HepG2 (cell line): Measurements from ENCODE around the gene TBX15. TPM values are rescaled to one million over a fixed set of nuclear protein-coding genes. Genes with fewer than 3 reads are reported as not detected.

Experiments
- ATAC-seq: fragments of 200-7000 bp; cut with Tn5 transposase; 3 replicates; pipeline ENCODE4 v1.9.1; 2020; ENCODE audit warnings: mild to moderate bottlenecking, moderate library complexity
- BruUV-seq: library from RNA; stranded (reverse); fragments of 400-500 nt; replicated peaks from 2 replicates; lab custom pipeline; 2021; lab: Mats Ljungman, UMichigan
- CTCF ChIA-PET: fragments of 300-600 bp; formaldehyde crosslinking; extraction: SDS; loops from one replicate; lab custom pipeline; 2021; ENCODE audit warnings: low total read pairs, inconsistent platforms, low intra/inter-chr PET ratio; lab: Yijun Ruan, JAX
- POLR2A ChIA-PET: fragments of 350-600 bp; sonication (Branson Sonifier 250); formaldehyde crosslinking; loops from one replicate; lab custom pipeline; 2020; ENCODE audit warnings: antibody characterized with exemption, inconsistent platforms; lab: Yijun Ruan, JAX
- DNase-seq: peaks from one replicate; pipeline ENCODE4 v3.0.0-alpha.2; 2015; ENCODE audit warnings: low spot score
- FAIRE-seq: peaks from 3 replicates; lab custom pipeline; 2011; peaks lifted over from hg19 to GRCh38; lab: Jason Lieb, UNC
- H2AFZ ChIP-seq: one replicate; pipeline ENCODE4 v1.6.1; 2011; ENCODE audit warnings: low read length, inconsistent platforms
- H3K27ac ChIP-seq: fragments of 300-600 bp; 3 replicates; pipeline ENCODE4 v1.8.0; 2011; ENCODE audit warnings: mixed run types, mild to moderate bottlenecking, mixed read lengths, low read length, inconsistent platforms; ENCODE audit not compliant: insufficient read depth; ENCODE audit errors: extremely low read length
- H3K27me3 ChIP-seq, 2 experiments: fragments of 200-600 bp in 1 of 2; 2 replicates in 1 of 2; 3 replicates in 1 of 2; pipeline versions ENCODE4 v1.6.0 to v1.8.0; 2011; ENCODE audit warnings: low read length in 2 of 2, mild to moderate bottlenecking in 2 of 2, moderate library complexity in 2 of 2, inconsistent platforms in 1 of 2; ENCODE audit not compliant: insufficient read depth in 2 of 2, control insufficient read depth in 1 of 2
- H3K36me3 ChIP-seq, 2 experiments: fragments of 200-600 bp in 1 of 2; replicated peaks in 1 of 2; 2 replicates in 1 of 2; 3 replicates in 1 of 2; pipeline versions ENCODE4 v1.5.1 to v1.8.0; 2011; ENCODE audit warnings: low read length in 2 of 2, inconsistent platforms in 1 of 2; ENCODE audit not compliant: insufficient read depth in 2 of 2, control insufficient read depth in 1 of 2
- H3K4me1 ChIP-seq: 2 replicates; pipeline ENCODE4 v1.5.1; 2012; ENCODE audit warnings: low read length, inconsistent platforms; ENCODE audit not compliant: insufficient read depth
- H3K4me2 ChIP-seq: 2 replicates; pipeline ENCODE4 v1.6.0; 2011; ENCODE audit warnings: low read depth, low read length, inconsistent platforms
- H3K4me3 ChIP-seq, 3 experiments: fragments of 200-600 bp in 1 of 3; sonication (generic), shearing (Covaris generic) in 1 of 3; replicated peaks in 1 of 3; 2 replicates each; pipeline ENCODE4 v1.5.1; 2011 to 2016; ENCODE audit warnings: low read length in 3 of 3, inconsistent platforms in 2 of 3, low read depth in 2 of 3, mild to moderate bottlenecking in 2 of 3, control low read depth in 1 of 3, mixed read lengths in 1 of 3; ENCODE audit not compliant: insufficient read depth in 1 of 3
- H3K79me2 ChIP-seq: one replicate; pipeline ENCODE4 v1.6.1; 2011; ENCODE audit warnings: low read length, inconsistent platforms; ENCODE audit not compliant: insufficient read depth
- H3K9ac ChIP-seq: 2 replicates; pipeline ENCODE4 v1.6.0; 2011; ENCODE audit warnings: mild to moderate bottlenecking, low read depth, low read length, inconsistent platforms; ENCODE audit not compliant: insufficient read depth
- H3K9me3 ChIP-seq: 2 replicates; pipeline ENCODE4 v1.5.1; 2012; ENCODE audit warnings: mild to moderate bottlenecking, low read length
- H4K20me1 ChIP-seq: 2 replicates; pipeline ENCODE4 v1.6.0; 2011; ENCODE audit warnings: inconsistent platforms, mild to moderate bottlenecking, low read length, moderate library complexity; ENCODE audit not compliant: insufficient read depth
- CEBPB ChIP-seq: IDR thresholded peaks from 2 replicates; pipeline ENCODE4 v1.6.1; 2011; ENCODE audit warnings: low read depth, low read length, improper control_type of control experiment, borderline replicate concordance
- CEBPG ChIP-seq: IDR thresholded peaks from 2 replicates; pipeline ENCODE4 v1.6.1; 2016
- ELF3 ChIP-seq: IDR thresholded peaks from 2 replicates; pipeline ENCODE4 v1.6.1; 2016; ENCODE audit warnings: missing genetic modification reagents, missing compliant biosample characterization
- NFE2L2 ChIP-seq: fragments of 150-350 bp; IDR thresholded peaks from 2 replicates; pipeline ENCODE4 v1.6.1; 2014; ENCODE audit warnings: low read length
- UBTF ChIP-seq: sonication (generic); formaldehyde crosslinking; IDR thresholded peaks from 2 replicates; pipeline ENCODE4 v1.4.0; 2020; ENCODE audit warnings: mild to moderate bottlenecking, missing genetic modification reagents
- ZNF382 ChIP-seq: sonication (generic); formaldehyde crosslinking; IDR thresholded peaks from 2 replicates; pipeline ENCODE4 v1.5.0; 2020; ENCODE audit warnings: missing genetic modification reagents, mild to moderate bottlenecking, borderline replicate concordance
- WGBS: methylation state at CpG from one replicate; pipeline ENCODE4 v1.1.6; 2017; ENCODE audit warnings: low lambda C conversion rate; 5-methylcytosine and 5-hydroxymethylcytosine counted together
- in situ Hi-C: cut with HindIII; loops from 2 replicates; pipeline ENCODE4 v1.10.0; 2017; ENCODE audit warnings: low pct_unique_long_range_greater_than_20kb; ENCODE audit not compliant: extremely low pct_ligation_motif_present
- intact Hi-C: fragments of 100-400 bp; cut with micrococcal nuclease; formaldehyde crosslinking; loops from one replicate; pipeline ENCODE4 v1.10.0; 2022; ENCODE audit not compliant: unreplicated experiment
- polyA plus RNA-seq, 8 experiments: library from polyadenylated mRNA; depleted of rRNA in 3 of 8; stranded (reverse) in 7 of 8; unstranded in 1 of 8; fragments of >200 nt; fragmentation: Illumina TruSeq in 4 of 8; extraction: Trizol in 4 of 8; gene quantifications; 2 replicates each; pipeline versions ENCODE4 v1.2.1 to v1.2.3, GENCODE V29; 2011 to 2016; ENCODE audit warnings: low read depth in 4 of 8, missing spikeins in 1 of 8, mixed read lengths in 1 of 8; ENCODE audit not compliant: insufficient read depth in 1 of 8
- total RNA-seq, 5 experiments: library from RNA; depleted of rRNA; stranded (reverse); fragments of >200 nt; fragmentation: Illumina TruSeq; extraction: Trizol; gene quantifications; 2 replicates each; pipeline ENCODE4 v1.2.3, GENCODE V29; 2016; ENCODE audit warnings: low read depth in 1 of 5

TBX15 gene
- total and polyA plus RNA-seq, 2 of the 13 experiments (the other 11 are each of a cell fraction or from before 2014, with no cell fraction given) = 0.42 to 1.9 TPM

- WGBS = 85% methylated on average over 5 of the region's 5 CpGs
- H3K27ac ChIP-seq = no peak overlapping the region
- H3K4me1 ChIP-seq = peaks cover 36% of the 10 kb centered on the region
- peak; percentile 39; the same call in 1 of the 2 replicates for TF ChIP-seq NFE2L2
- no peak for TF ChIP-seq ELF3
- ATAC-seq (no peak), FAIRE-seq (no peak), DNase-seq (no peak)
- no peaks in the 10 kb centered on the region for H3K27me3 ChIP-seq
- H4K20me1 ChIP-seq = no peaks in the 10 kb centered on the region
- H3K79me2 ChIP-seq = no peaks in the 10 kb centered on the region
- no peaks in the 10 kb centered on the region for H3K9me3 ChIP-seq
- H3K9ac ChIP-seq = no peak overlapping the region
- no peak overlapping the region for H3K4me3 ChIP-seq
- H3K36me3 ChIP-seq = no peaks in the 10 kb centered on the region
- CTCF ChIA-PET = no interaction called here
- no peak overlapping the region for H3K4me2 ChIP-seq
- no TSS peak for BruUV-seq
- in situ Hi-C loops (no loop called here), intact Hi-C loops (no loop called here)
- POLR2A ChIA-PET = no interaction called here
- no peak overlapping the region for H2AFZ ChIP-seq
Measured at GRCh38 chr1:118921994-118922393, 66.1 kb downstream of the TBX15 start.

GRCh38 chr1:118920124-118920717 is 67.9 kb downstream of the TBX15 start:
- in situ Hi-C loops (no loop called here), intact Hi-C loops (no loop called here)
- ATAC-seq (no peak), FAIRE-seq (no peak), DNase-seq (no peak)
- Histone ChIP-seq H3K4me1 (peaks cover 43% of the 10 kb centered on the region), H4K20me1 (no peaks in the 10 kb centered on the region), H3K9me3 (no peaks in the 10 kb centered on the region), H2AFZ (no peak overlapping the region), H3K4me3 (no peak overlapping the region), H3K27ac (no peak overlapping the region), H3K4me2 (no peak overlapping the region), H3K27me3 (no peaks in the 10 kb centered on the region), H3K9ac (no peak overlapping the region), H3K36me3 (no peaks in the 10 kb centered on the region)
- CTCF ChIA-PET = no interaction called here
- POLR2A ChIA-PET = no interaction called here
- BruUV-seq = no TSS peak
- no peak for TF ChIP-seq UBTF (CRISPR knock-in tag)
- peak; percentile 89 for TF ChIP-seq CEBPB
- TF ChIP-seq CEBPG (CRISPR knock-in tag) = peak; percentile 72
- TF ChIP-seq ZNF382 (CRISPR knock-in tag) = no peak
- TF ChIP-seq, all 625 proteins: peak for 2
- WGBS = 71% methylated on average over 4 of the region's 4 CpGs
- no peaks in the 10 kb centered on the region for H3K79me2 ChIP-seq
